ENCODE measurements around the gene CCDC30. TPM values are rescaled to one million over a fixed set of nuclear protein-coding genes. Genes with fewer than 3 reads are reported as not detected.

The CCDC30 gene
- total and polyA plus RNA-seq, 2 experiments from 2014 or later, result 0.65 to 1.6 TPM

DNA sequence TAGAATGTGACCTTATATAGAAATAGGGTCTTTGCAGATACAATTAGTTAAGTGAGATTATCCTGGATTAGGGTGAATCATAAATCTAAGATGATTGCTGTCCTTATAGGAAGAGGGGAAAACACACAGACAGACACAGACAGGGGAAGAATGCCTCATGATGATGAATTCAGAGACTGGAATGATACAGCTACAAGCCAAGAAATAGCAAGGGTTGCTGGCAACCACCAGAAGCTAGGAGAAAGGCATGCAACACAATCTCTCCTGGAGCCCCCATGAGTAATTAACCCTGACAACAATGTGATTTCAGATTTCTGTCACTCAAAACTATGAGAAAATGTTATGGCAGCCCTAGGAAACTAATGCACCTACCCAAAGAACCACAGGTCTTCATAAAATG lies 176.0 kb downstream of the CCDC30 start:
- Histone ChIP-seq H3K36me3 (ENCODE audit: low read depth) (no peaks in the 10 kb centered on the region), H3F3A (ENCODE audit: insufficient read depth) (no peaks in the 10 kb centered on the region), H3K4me3 (no peak overlapping the region), H3K79me2 (ENCODE audit: insufficient read depth) (no peaks in the 10 kb centered on the region), H3K9me2 (ENCODE audit: insufficient read depth) (no peaks in the 10 kb centered on the region), H3K9ac (no peak overlapping the region), H3K27me3 (replicated peaks; ENCODE audit: insufficient read depth) (no peaks in the 10 kb centered on the region), H3K4me1 (ENCODE audit: insufficient read depth) (no peaks in the 10 kb centered on the region), H2AFZ (no peak overlapping the region), H3K4me2 (ENCODE audit: unreplicated experiment) (no peak overlapping the region), H3K27ac (no peak overlapping the region), H3K9me3 (ENCODE audit: low read depth) (no peaks in the 10 kb centered on the region), H4K20me1 (ENCODE audit: insufficient read depth) (no peaks in the 10 kb centered on the region)
- peak; percentile 16 for DNase-seq
- in situ Hi-C loops (cut with MboI), result no loop called here
- no peak for TF ChIP-seq EZH2phosphoT487 (IDR thresholded peaks at IDR 0.05; ENCODE audit: insufficient read depth, low read depth)
- no peak for TF ChIP-seq EZH2 (IDR thresholded peaks at IDR 0.05; ENCODE audit: insufficient read depth, poor library complexity, severe bottlenecking)

- Histone ChIP-seq H4K20me1 (ENCODE audit: insufficient read depth) (no peaks in the 10 kb centered on the region), H3K9me2 (ENCODE audit: insufficient read depth) (no peaks in the 10 kb centered on the region), H3K4me2 (ENCODE audit: unreplicated experiment) (no peak overlapping the region), H3K4me3 (no peak overlapping the region), H3K79me2 (ENCODE audit: insufficient read depth) (no peaks in the 10 kb centered on the region), H3K27me3 (replicated peaks; ENCODE audit: insufficient read depth) (0 out of 2 replicates have a peak, but pooled peaks cover 4% of the 10 kb centered on the region), H2AFZ (no peak overlapping the region), H3F3A (ENCODE audit: insufficient read depth) (no peaks in the 10 kb centered on the region), H3K9ac (no peak overlapping the region), H3K36me3 (ENCODE audit: low read depth) (no peaks in the 10 kb centered on the region), H3K27ac (no peak overlapping the region), H3K9me3 (ENCODE audit: low read depth) (no peaks in the 10 kb centered on the region), H3K4me1 (ENCODE audit: insufficient read depth) (no peaks in the 10 kb centered on the region)
- in situ Hi-C loops (cut with MboI), result no loop called here
- peak; percentile 6 for DNase-seq
- TF ChIP-seq EZH2 (IDR thresholded peaks at IDR 0.05; ENCODE audit: insufficient read depth, poor library complexity, severe bottlenecking), result no peak
- no peak for TF ChIP-seq EZH2phosphoT487 (IDR thresholded peaks at IDR 0.05; ENCODE audit: insufficient read depth, low read depth)
- WGBS, 2 experiments (ENCODE audit: low coverage in 1 of 2, low lambda C conversion rate in 2 of 2, missing lambda C conversion rate in 2 of 2), result 70 to 73% methylated on average over 2 of the region's 2 CpGs
These were observed 183.0 kb downstream of the CCDC30 start for GRCh38 chr1:42646056-42646455.

DNA sequence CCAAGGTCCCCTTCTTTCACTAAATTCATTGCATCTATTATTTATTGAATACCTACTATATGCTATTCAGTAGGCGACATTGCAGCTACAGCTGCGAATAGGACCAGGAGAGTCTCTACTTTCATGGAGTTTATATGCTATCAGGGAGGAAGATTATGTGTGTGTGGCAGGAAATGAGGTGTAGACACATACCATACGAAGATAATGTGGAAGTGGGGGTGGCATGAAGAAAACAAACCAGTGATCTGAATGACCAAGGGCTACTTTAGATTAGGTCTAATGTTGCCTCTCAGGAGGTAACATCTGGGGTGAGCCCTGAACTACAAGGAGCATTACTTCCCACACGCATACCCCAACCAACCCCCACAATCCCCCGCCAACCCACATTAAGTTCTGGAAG lies 194.1 kb downstream of the CCDC30 start:
- peak overlapping the region; percentile 91 for H3K4me2 ChIP-seq (ENCODE audit: unreplicated experiment)
- H3K79me2 ChIP-seq (ENCODE audit: insufficient read depth), result peaks cover 38% of the 10 kb centered on the region
- H3K9me2 ChIP-seq (ENCODE audit: insufficient read depth), result no peaks in the 10 kb centered on the region
- H2AFZ ChIP-seq, result peak overlapping the region; percentile 97
- DNase-seq, result no peak
- no peak overlapping the region for H3K27ac ChIP-seq
- H3K4me1 ChIP-seq (ENCODE audit: insufficient read depth), result peaks cover 9% of the 10 kb centered on the region; the same call in 1 of the 2 replicates
- no peaks in the 10 kb centered on the region for H3K9me3 ChIP-seq (ENCODE audit: low read depth)
- H3K9ac ChIP-seq, result peak overlapping the region; percentile 87
- no peaks in the 10 kb centered on the region; the same call in 1 of the 2 replicates for H3K27me3 ChIP-seq (replicated peaks; ENCODE audit: insufficient read depth)
- no peaks in the 10 kb centered on the region for H3K36me3 ChIP-seq (ENCODE audit: low read depth)
- in situ Hi-C loops (cut with MboI), result no loop called here
- WGBS, 2 experiments (ENCODE audit: low coverage in 1 of 2, low lambda C conversion rate in 2 of 2, missing lambda C conversion rate in 2 of 2), result 81 to 92% methylated on average over 5 of the region's 5 CpGs
- H3K4me3 ChIP-seq, result peak overlapping the region; percentile 85
- TF ChIP-seq EZH2phosphoT487 (IDR thresholded peaks at IDR 0.05; ENCODE audit: insufficient read depth, low read depth) (no peak), EZH2 (IDR thresholded peaks at IDR 0.05; ENCODE audit: insufficient read depth, poor library complexity, severe bottlenecking) (no peak)
- no peaks in the 10 kb centered on the region for H4K20me1 ChIP-seq (ENCODE audit: insufficient read depth)
- no peaks in the 10 kb centered on the region for H3F3A ChIP-seq (ENCODE audit: insufficient read depth)

DNA sequence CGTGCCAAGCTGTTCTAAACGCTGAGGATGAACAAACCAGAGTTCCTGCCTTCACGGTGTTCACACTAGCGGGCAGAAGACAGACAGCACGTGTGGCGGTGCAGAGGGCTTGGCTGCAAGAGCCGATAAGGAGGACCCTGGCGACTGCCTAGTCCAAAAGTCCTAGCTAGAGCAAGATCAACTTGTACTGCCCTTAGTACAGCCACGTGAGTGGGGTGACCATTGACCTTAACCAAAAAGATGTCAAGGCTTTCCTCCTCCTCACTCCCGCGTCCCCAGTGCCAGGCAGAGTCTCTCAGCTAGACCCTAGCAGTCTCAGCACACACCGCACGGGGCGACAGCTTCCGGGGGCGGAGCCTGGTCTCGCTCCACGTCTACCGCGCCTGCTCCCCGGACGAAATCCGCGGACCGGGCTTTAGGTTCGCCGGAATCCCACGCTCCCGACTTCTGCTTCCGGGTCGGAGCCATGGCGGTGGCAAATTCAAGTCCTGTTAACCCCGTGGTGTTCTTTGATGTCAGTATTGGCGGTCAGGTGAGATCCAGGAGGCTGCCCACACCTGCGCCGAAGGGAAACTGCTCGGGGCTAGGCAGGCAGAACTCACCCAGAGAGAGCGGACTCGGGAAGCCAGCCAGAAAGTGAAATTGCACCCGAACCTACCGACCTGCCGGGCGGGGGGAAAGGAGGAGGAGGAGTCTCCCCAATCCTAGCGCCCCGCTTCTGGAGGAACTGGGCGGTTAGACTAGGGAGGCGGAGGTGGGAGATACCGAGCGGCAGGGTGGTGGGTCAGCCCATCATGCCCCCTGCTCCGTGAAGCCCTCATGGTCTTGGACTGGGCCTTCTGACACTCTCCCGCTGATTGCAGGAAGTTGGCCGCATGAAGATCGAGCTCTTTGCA lies 195.1 kb downstream of the CCDC30 start, which contains the start of gene PPIH:
Gene PPIH (plus strand): TSS at position 443 of the 896 bp plus-strand sequence. CDS start 24 bp downstream, at position 467.
- no peaks in the 10 kb centered on the region for H3K36me3 ChIP-seq (ENCODE audit: low read depth)
- H3K4me3 ChIP-seq, result peak within 1 kb of the TSS; percentile 85
- H3K9me3 ChIP-seq (ENCODE audit: low read depth), result no peaks in the 10 kb centered on the region
- in situ Hi-C loops (cut with MboI), result no loop called here
- peak within 1 kb of the TSS; percentile 97 for H2AFZ ChIP-seq
- H3K4me1 ChIP-seq (ENCODE audit: insufficient read depth), result peaks cover 9% of the 10 kb centered on the region; the same call in 1 of the 2 replicates
- H3K27me3 ChIP-seq (replicated peaks; ENCODE audit: insufficient read depth), result no peaks in the 10 kb centered on the region
- peaks cover 41% of the 10 kb centered on the region for H3K79me2 ChIP-seq (ENCODE audit: insufficient read depth)
- H4K20me1 ChIP-seq (ENCODE audit: insufficient read depth), result no peaks in the 10 kb centered on the region
- H3K27ac ChIP-seq, result peak within 1 kb of the TSS; percentile 73
- H3K9me2 ChIP-seq (ENCODE audit: insufficient read depth), result no peaks in the 10 kb centered on the region
- peak within 1 kb of the TSS; percentile 87 for H3K9ac ChIP-seq
- no peaks in the 10 kb centered on the region for H3F3A ChIP-seq (ENCODE audit: insufficient read depth)
- peak; percentile 99 for DNase-seq
- WGBS, 2 experiments (ENCODE audit: low coverage in 1 of 2, low lambda C conversion rate in 2 of 2, missing lambda C conversion rate in 2 of 2), result 0 to 1% methylated on average over 53 of the region's 53 CpGs
- no peak for TF ChIP-seq EZH2phosphoT487 (IDR thresholded peaks at IDR 0.05; ENCODE audit: insufficient read depth, low read depth)
- no peak for TF ChIP-seq EZH2 (IDR thresholded peaks at IDR 0.05; ENCODE audit: insufficient read depth, poor library complexity, severe bottlenecking)
- H3K4me2 ChIP-seq (ENCODE audit: unreplicated experiment), result peak within 1 kb of the TSS; percentile 91
